RWPE2 (cell line): ENCODE results near the gene XRRA1.

Source experiments
- ATAC-seq: fragments of 200-7000 bp; cut with Tn5 transposase; 3 replicates; pipeline ENCODE4 v1.9.1; 2021; ENCODE audit warnings: low read depth
- DNase-seq: peaks from one replicate; pipeline ENCODE4 v3.0.0-alpha.2; 2020; ENCODE audit warnings: low spot score
- H3K27ac ChIP-seq: fragments of 450-650 bp; 2 replicates; pipeline ENCODE4 v1.5.1; 2017; ENCODE audit warnings: mild to moderate bottlenecking; ENCODE audit not compliant: poor library complexity, severe bottlenecking
- H3K27me3 ChIP-seq: fragments of 250-450 bp; sonication (Bioruptor Pico); 2 replicates; pipeline ENCODE4 v1.5.1; 2021; ENCODE audit warnings: mild to moderate bottlenecking, moderate library complexity; ENCODE audit not compliant: insufficient read depth, poor library complexity, severe bottlenecking
- H3K36me3 ChIP-seq: fragments of 250-450 bp; sonication (Bioruptor Pico); 2 replicates; pipeline ENCODE4 v1.5.1; 2020; ENCODE audit warnings: low read depth, mild to moderate bottlenecking, moderate library complexity
- H3K4me1 ChIP-seq: fragments of 250-450 bp; sonication (Bioruptor Pico); 2 replicates; pipeline ENCODE4 v1.5.1; 2021; ENCODE audit warnings: mild to moderate bottlenecking, moderate library complexity; ENCODE audit not compliant: insufficient read depth, poor library complexity, severe bottlenecking
- H3K4me3 ChIP-seq: fragments of 250-450 bp; sonication (Bioruptor Pico); 2 replicates; pipeline ENCODE4 v1.5.1; 2021; ENCODE audit warnings: mild to moderate bottlenecking, moderate library complexity; ENCODE audit not compliant: severe bottlenecking
- H3K9me3 ChIP-seq: fragments of 250-450 bp; sonication (Bioruptor Pico); 2 replicates; pipeline ENCODE4 v1.5.1; 2021; ENCODE audit warnings: mild to moderate bottlenecking, moderate library complexity; ENCODE audit not compliant: severe bottlenecking
- CTCF ChIP-seq: fragments of 450-650 bp; IDR thresholded peaks from one replicate; pipeline ENCODE4 v1.5.1; 2017; ENCODE audit warnings: mild to moderate bottlenecking, moderate library complexity; ENCODE audit not compliant: poor library complexity, severe bottlenecking

Gene XRRA1

GRCh38 chr11:74877132-74877531, 71.8 kb downstream of the XRRA1 start:
- H3K9me3 ChIP-seq: no peaks in the 10 kb centered on the region
- ATAC-seq: no peak
- no peaks in the 10 kb centered on the region for H3K4me1 ChIP-seq
- 0 out of 2 replicates have a peak, but pooled peaks cover 7% of the 10 kb centered on the region for H3K36me3 ChIP-seq
- no peak overlapping the region for H3K4me3 ChIP-seq
- peak; percentile 32 for TF ChIP-seq CTCF
- DNase-seq: no peak
- H3K27me3 ChIP-seq: no peaks in the 10 kb centered on the region
- no peak overlapping the region for H3K27ac ChIP-seq

- peaks cover 31% of the 10 kb centered on the region for H3K9me3 ChIP-seq
- no peak for TF ChIP-seq CTCF
- no peak for DNase-seq
- H3K4me1 ChIP-seq: no peaks in the 10 kb centered on the region
- H3K4me3 ChIP-seq: no peak overlapping the region
- ATAC-seq: no peak
- H3K27me3 ChIP-seq: no peaks in the 10 kb centered on the region
- H3K27ac ChIP-seq: no peak overlapping the region
- H3K36me3 ChIP-seq: no peaks in the 10 kb centered on the region; the same call in 1 of the 2 replicates
Measured at GRCh38 chr11:74871037-74871436, 77.9 kb downstream of the XRRA1 start.

- ATAC-seq (no peak), DNase-seq (no peak)
- H3K9me3 ChIP-seq: peaks cover 31% of the 10 kb centered on the region
- H3K4me1 ChIP-seq: no peaks in the 10 kb centered on the region
- no peaks in the 10 kb centered on the region; the same call in 1 of the 2 replicates for H3K36me3 ChIP-seq
- no peak overlapping the region for H3K4me3 ChIP-seq
- no peak overlapping the region for H3K27ac ChIP-seq
- H3K27me3 ChIP-seq: no peaks in the 10 kb centered on the region
- TF ChIP-seq CTCF: no peak
Measured at GRCh38 chr11:74870485-74870884, 78.4 kb downstream of the XRRA1 start.

- Histone ChIP-seq H3K4me3 (no peak overlapping the region), H3K9me3 (peaks cover 31% of the 10 kb centered on the region), H3K4me1 (no peaks in the 10 kb centered on the region), H3K27ac (no peak overlapping the region), H3K27me3 (no peaks in the 10 kb centered on the region), H3K36me3 (peaks cover 18% of the 10 kb centered on the region)
- no peak for TF ChIP-seq CTCF
- no peak for ATAC-seq
- no peak for DNase-seq
Measured at GRCh38 chr11:74866557-74866956, 82.3 kb downstream of the XRRA1 start.

GRCh38 chr11:74863410-74863809, 85.5 kb downstream of the XRRA1 start:
- ATAC-seq: no peak

More at GRCh38 chr11:74863410-74863809, 85.5 kb downstream of the XRRA1 start:
- H3K27me3 ChIP-seq: no peaks in the 10 kb centered on the region
- no peaks in the 10 kb centered on the region for H3K4me1 ChIP-seq
- TF ChIP-seq CTCF: no peak
- peaks cover 31% of the 10 kb centered on the region for H3K36me3 ChIP-seq
- H3K27ac ChIP-seq: no peak overlapping the region
- H3K4me3 ChIP-seq: no peak overlapping the region
- no peak for DNase-seq
- H3K9me3 ChIP-seq: peaks cover 24% of the 10 kb centered on the region
